HG03457 (cell line): ENCODE data around the gene ZDHHC24.
"Not testable (repeated sequence)": the region's sequence is repeated elsewhere in the genome, so short reads cannot be mapped to it uniquely, and the experiment has no call there.

Source experiments
- ATAC-seq: cut with Tn5 transposase; IDR thresholded peaks from one replicate; pipeline ENCODE4 v1.9.1; 2021; ENCODE audit warnings: moderate number of reproducible peaks; ENCODE audit not compliant: unreplicated experiment

The ZDHHC24 gene

GRCh38 chr11:66545701-66546367 lies at the start of gene ZDHHC24:
TSS of gene ZDHHC24 (minus strand) at chr11:66546048. CDS start at chr11:66546003, 45 bp downstream.
- peak; percentile 64 for ATAC-seq

GRCh38 chr11:66595245-66595904 lies 49.5 kb upstream of the ZDHHC24 start:
- no peak for ATAC-seq

GRCh38 chr11:66593650-66594049 lies 47.8 kb upstream of the ZDHHC24 start:
- ATAC-seq: no peak

GRCh38 chr11:66593303-66593635 lies 47.4 kb upstream of the ZDHHC24 start:
- ATAC-seq: no peak

- ATAC-seq: peak; percentile 73
Measured at GRCh38 chr11:66592457-66593302, 46.8 kb upstream of the ZDHHC24 start, which contains the start of the genes CCDC87 and CCS. TSS of gene CCDC87 (minus strand) at chr11:66593063. CDS start at chr11:66593015, 48 bp downstream. TSS of gene CCS (plus strand) at chr11:66593185. CDS start at chr11:66593262, 77 bp downstream.

GRCh38 chr11:66591175-66591574 lies 45.3 kb upstream of the ZDHHC24 start:
- ATAC-seq: no peak

GRCh38 chr11:66589996-66590675 lies 44.3 kb upstream of the ZDHHC24 start:
- ATAC-seq: no peak

- ATAC-seq: not testable (repeated sequence)
Measured at GRCh38 chr11:66589315-66589714, 43.5 kb upstream of the ZDHHC24 start.

GRCh38 chr11:66586136-66586535 lies 40.3 kb upstream of the ZDHHC24 start:
- no peak for ATAC-seq

- ATAC-seq: not testable (repeated sequence)
Measured at GRCh38 chr11:66585447-66585846, 39.6 kb upstream of the ZDHHC24 start.

- not testable (repeated sequence) for ATAC-seq
Measured at GRCh38 chr11:66582565-66583147, 36.8 kb upstream of the ZDHHC24 start.

GRCh38 chr11:66581261-66581660 lies 35.4 kb upstream of the ZDHHC24 start:
- ATAC-seq: no peak

- ATAC-seq: no peak
Measured at GRCh38 chr11:66580803-66581202, 35.0 kb upstream of the ZDHHC24 start.

- no peak for ATAC-seq
Measured at GRCh38 chr11:66579017-66579606, 33.3 kb upstream of the ZDHHC24 start.

- no peak for ATAC-seq
Measured at GRCh38 chr11:66570850-66571180, 25.0 kb upstream of the ZDHHC24 start.

GRCh38 chr11:66570079-66570849 lies 24.4 kb upstream of the ZDHHC24 start:
- no peak for ATAC-seq

- ATAC-seq: no peak
Measured at GRCh38 chr11:66569076-66569475, 23.2 kb upstream of the ZDHHC24 start.

GRCh38 chr11:66568124-66568916 lies 22.5 kb upstream of the ZDHHC24 start, which contains the start of gene CTSF:
TSS of gene CTSF (minus strand) at chr11:66568606. CDS start at chr11:66568486, 120 bp downstream.
- no peak for ATAC-seq

GRCh38 chr11:66567787-66568123 lies 21.9 kb upstream of the ZDHHC24 start:
- ATAC-seq: no peak
